ENCODE data around the gene PIP4K2A.

The PIP4K2A gene

GRCh38 chr10:22681301-22681700, 33.1 kb downstream of the PIP4K2A start:
- WGBS, 2 experiments (ENCODE audit: insufficient coverage in 2 of 2) = no CpG with 5 or more reads among the region's 1 CpG
- Histone ChIP-seq H3K27ac (ENCODE audit: low read depth, low read length, severe bottlenecking) (no peak overlapping the region), H3K4me3 (ENCODE audit: extremely low read depth, insufficient read depth, low read length, poor library complexity, severe bottlenecking) (no peak overlapping the region), H3K36me3 (ENCODE audit: control insufficient read depth, insufficient read depth, low read length) (no peaks in the 10 kb centered on the region), H3K9me3 (ENCODE audit: control insufficient read depth, low read length) (no peaks in the 10 kb centered on the region), H3K4me1 (ENCODE audit: control insufficient read depth, insufficient read depth, low read length, poor library complexity, severe bottlenecking) (peaks cover 30% of the 10 kb centered on the region)

DNA sequence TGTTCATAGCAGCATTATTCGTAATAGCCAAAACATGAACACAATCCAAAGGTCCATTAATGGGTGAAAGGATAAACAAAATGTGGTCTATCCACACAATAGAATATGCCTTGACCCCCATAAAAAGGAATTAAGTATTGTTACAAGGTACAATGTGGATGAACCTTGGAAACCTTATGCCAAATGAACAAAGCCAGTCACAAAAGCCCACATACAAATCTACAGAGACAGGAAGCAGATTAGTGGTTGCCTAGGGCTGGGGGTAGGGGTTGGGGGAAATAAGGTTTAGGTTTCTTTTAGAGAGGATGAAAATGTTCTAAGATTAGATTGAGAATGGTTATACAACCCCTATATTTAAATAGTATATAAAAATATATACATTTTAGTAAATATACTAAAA, 34.8 kb downstream of the PIP4K2A start:
- Histone ChIP-seq H3K9me3 (ENCODE audit: control insufficient read depth, low read length) (no peaks in the 10 kb centered on the region), H3K4me1 (ENCODE audit: control insufficient read depth, insufficient read depth, low read length, poor library complexity, severe bottlenecking) (peaks cover 25% of the 10 kb centered on the region), H3K4me3 (ENCODE audit: extremely low read depth, insufficient read depth, low read length, poor library complexity, severe bottlenecking) (no peak overlapping the region), H3K27ac (ENCODE audit: low read depth, low read length, severe bottlenecking) (no peak overlapping the region), H3K36me3 (ENCODE audit: control insufficient read depth, insufficient read depth, low read length) (no peaks in the 10 kb centered on the region)
- WGBS, 2 experiments (ENCODE audit: insufficient coverage in 2 of 2) = no CpG with 5 or more reads among the region's 1 CpG

- WGBS, 2 experiments (ENCODE audit: insufficient coverage in 2 of 2) = 90 to 100% methylated on average over 4 of the region's 5 CpGs
- no peak overlapping the region for H3K27ac ChIP-seq (ENCODE audit: low read depth, low read length, severe bottlenecking)
These were observed 37.0 kb downstream of the PIP4K2A start for GRCh38 chr10:22677333-22677732.

DNA sequence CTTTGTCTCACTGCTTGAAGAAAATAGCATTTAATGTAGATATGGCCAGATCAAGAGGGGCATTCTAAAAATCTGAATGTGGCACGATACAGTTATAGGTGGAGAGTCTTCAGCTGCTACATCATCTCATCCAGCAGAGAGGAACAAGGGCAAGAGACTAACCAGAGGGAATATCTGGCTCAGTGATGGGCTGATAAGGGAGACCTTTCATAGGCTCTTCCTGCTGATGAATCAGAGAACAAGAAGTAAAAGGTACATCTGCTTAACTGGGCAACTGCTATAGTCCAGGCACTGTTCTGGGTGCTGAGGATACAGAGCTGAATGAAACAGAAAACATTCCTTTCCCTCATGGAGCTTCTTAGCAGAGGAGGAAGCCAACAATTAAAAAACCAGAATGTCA, 37.9 kb downstream of the PIP4K2A start:
- Histone ChIP-seq H3K36me3 (ENCODE audit: control insufficient read depth, insufficient read depth, low read length) (no peaks in the 10 kb centered on the region), H3K27ac (ENCODE audit: low read depth, low read length, severe bottlenecking) (no peak overlapping the region), H3K4me3 (ENCODE audit: extremely low read depth, insufficient read depth, low read length, poor library complexity, severe bottlenecking) (no peak overlapping the region), H3K9me3 (ENCODE audit: control insufficient read depth, low read length) (no peaks in the 10 kb centered on the region), H3K4me1 (ENCODE audit: control insufficient read depth, insufficient read depth, low read length, poor library complexity, severe bottlenecking) (peaks cover 33% of the 10 kb centered on the region)
- WGBS, 2 experiments (ENCODE audit: insufficient coverage in 2 of 2) = 88 to 100% methylated on average over 1 of the region's 1 CpG

More at GRCh38 chr10:22677333-22677732, 37.0 kb downstream of the PIP4K2A start:
- Histone ChIP-seq H3K4me1 (ENCODE audit: control insufficient read depth, insufficient read depth, low read length, poor library complexity, severe bottlenecking) (peaks cover 36% of the 10 kb centered on the region), H3K9me3 (ENCODE audit: control insufficient read depth, low read length) (no peaks in the 10 kb centered on the region), H3K4me3 (ENCODE audit: extremely low read depth, insufficient read depth, low read length, poor library complexity, severe bottlenecking) (no peak overlapping the region), H3K36me3 (ENCODE audit: control insufficient read depth, insufficient read depth, low read length) (no peaks in the 10 kb centered on the region)

DNA sequence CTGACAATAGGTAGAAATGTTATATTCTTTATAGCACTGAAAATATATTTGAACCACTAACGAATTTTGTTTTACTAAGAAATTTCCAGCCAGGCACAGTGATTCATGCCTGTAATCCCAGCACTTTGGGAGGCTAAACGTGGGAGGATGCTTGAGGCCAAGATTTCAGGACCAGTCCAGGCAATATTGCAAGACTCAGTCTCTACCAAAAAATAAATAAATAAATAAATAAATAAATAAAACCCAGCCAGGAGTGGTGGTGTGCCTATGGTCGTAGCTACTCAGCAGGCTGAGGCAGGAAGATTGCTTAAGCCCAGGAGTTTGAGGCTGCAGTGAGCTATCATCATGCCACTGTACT, 39.8 kb downstream of the PIP4K2A start:
- no peaks in the 10 kb centered on the region for H3K9me3 ChIP-seq (ENCODE audit: control insufficient read depth, low read length)
- 100% methylated on average over 1 of the region's 3 CpGs; no CpG with 5 or more reads in 1 of the 2 experiments for WGBS, 2 experiments (ENCODE audit: insufficient coverage in 2 of 2)
- no peak overlapping the region for H3K4me3 ChIP-seq (ENCODE audit: extremely low read depth, insufficient read depth, low read length, poor library complexity, severe bottlenecking)
- peak overlapping the region; percentile 11 for H3K27ac ChIP-seq (ENCODE audit: low read depth, low read length, severe bottlenecking)
- peaks cover 27% of the 10 kb centered on the region for H3K4me1 ChIP-seq (ENCODE audit: control insufficient read depth, insufficient read depth, low read length, poor library complexity, severe bottlenecking)
- H3K36me3 ChIP-seq (ENCODE audit: control insufficient read depth, insufficient read depth, low read length) = no peaks in the 10 kb centered on the region

GRCh38 chr10:22673785-22674572, 40.4 kb downstream of the PIP4K2A start:
- H3K36me3 ChIP-seq (ENCODE audit: control insufficient read depth, insufficient read depth, low read length) = no peaks in the 10 kb centered on the region
- no peaks in the 10 kb centered on the region for H3K9me3 ChIP-seq (ENCODE audit: control insufficient read depth, low read length)
- H3K4me3 ChIP-seq (ENCODE audit: extremely low read depth, insufficient read depth, low read length, poor library complexity, severe bottlenecking) = no peak overlapping the region
- peaks cover 27% of the 10 kb centered on the region for H3K4me1 ChIP-seq (ENCODE audit: control insufficient read depth, insufficient read depth, low read length, poor library complexity, severe bottlenecking)
- 100% methylated on average over 1 of the region's 2 CpGs for WGBS, 2 experiments (ENCODE audit: insufficient coverage in 2 of 2)
- H3K27ac ChIP-seq (ENCODE audit: low read depth, low read length, severe bottlenecking) = peak overlapping the region; percentile 11

DNA sequence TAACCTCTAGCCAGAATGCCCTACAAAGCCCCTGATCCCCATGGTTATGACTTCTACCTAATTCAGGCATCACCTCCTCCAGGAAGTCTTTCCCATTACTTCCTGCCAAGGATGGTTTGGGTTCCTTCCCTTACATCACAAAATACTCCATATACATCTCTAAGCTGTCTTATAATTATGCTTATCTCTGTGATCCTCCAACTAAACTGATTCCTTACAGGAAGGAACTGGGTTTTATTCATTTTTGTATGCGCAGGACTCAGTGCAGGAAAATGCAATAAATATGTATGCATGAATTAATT, 41.3 kb downstream of the PIP4K2A start:
- H3K4me3 ChIP-seq (ENCODE audit: extremely low read depth, insufficient read depth, low read length, poor library complexity, severe bottlenecking) = no peak overlapping the region
- no peaks in the 10 kb centered on the region for H3K36me3 ChIP-seq (ENCODE audit: control insufficient read depth, insufficient read depth, low read length)
- 100% methylated on average over 1 of the region's 1 CpG; no CpG with 5 or more reads in 1 of the 2 experiments for WGBS, 2 experiments (ENCODE audit: insufficient coverage in 2 of 2)
- peaks cover 27% of the 10 kb centered on the region for H3K4me1 ChIP-seq (ENCODE audit: control insufficient read depth, insufficient read depth, low read length, poor library complexity, severe bottlenecking)
- H3K9me3 ChIP-seq (ENCODE audit: control insufficient read depth, low read length) = no peaks in the 10 kb centered on the region
- H3K27ac ChIP-seq (ENCODE audit: low read depth, low read length, severe bottlenecking) = no peak overlapping the region

DNA sequence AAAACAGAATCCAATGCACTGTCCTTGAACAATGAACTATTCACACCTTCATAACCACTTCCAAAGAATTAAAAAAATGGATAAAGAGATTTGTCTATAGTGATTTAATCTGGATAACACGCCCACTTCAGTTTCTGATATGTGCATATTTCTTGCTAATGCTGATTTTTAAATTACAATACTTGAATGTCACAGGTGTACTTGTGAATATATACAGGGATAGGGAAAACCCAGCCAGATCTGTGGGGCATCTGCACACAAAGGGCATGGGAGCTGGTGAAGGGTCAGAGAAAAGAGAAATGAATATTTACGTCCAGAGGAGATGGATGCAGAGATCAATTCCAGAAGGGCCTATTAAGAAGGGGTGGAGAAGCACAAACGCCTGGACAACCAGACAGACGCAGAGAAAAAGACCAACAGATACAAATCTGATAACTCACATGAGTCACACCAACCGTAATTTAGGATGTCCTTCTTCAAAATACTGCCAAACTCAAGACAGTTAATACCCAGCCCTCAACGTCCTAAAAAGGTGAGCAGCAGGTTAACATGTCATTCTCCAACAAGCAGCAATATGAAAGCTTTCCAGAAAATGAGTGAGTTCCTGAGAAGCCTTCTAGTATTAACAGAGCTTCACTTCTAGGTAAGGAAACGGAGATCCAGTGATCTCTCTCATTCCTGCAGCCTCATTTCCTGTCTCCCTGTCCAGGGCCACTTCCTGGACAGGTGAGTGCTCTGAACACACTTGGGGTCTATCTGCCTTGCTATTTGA, 41.9 kb downstream of the PIP4K2A start:
- Histone ChIP-seq H3K9me3 (ENCODE audit: control insufficient read depth, low read length) (no peaks in the 10 kb centered on the region), H3K27ac (ENCODE audit: low read depth, low read length, severe bottlenecking) (no peak overlapping the region)
- WGBS, 2 experiments (ENCODE audit: insufficient coverage in 2 of 2) = 84 to 91% methylated on average over 5 of the region's 7 CpGs

GRCh38 chr10:22670788-22671187, 43.6 kb downstream of the PIP4K2A start:
- Histone ChIP-seq H3K27ac (ENCODE audit: low read depth, low read length, severe bottlenecking) (no peak overlapping the region), H3K4me1 (ENCODE audit: control insufficient read depth, insufficient read depth, low read length, poor library complexity, severe bottlenecking) (peaks cover 33% of the 10 kb centered on the region), H3K36me3 (ENCODE audit: control insufficient read depth, insufficient read depth, low read length) (no peaks in the 10 kb centered on the region), H3K4me3 (ENCODE audit: extremely low read depth, insufficient read depth, low read length, poor library complexity, severe bottlenecking) (no peak overlapping the region), H3K9me3 (ENCODE audit: control insufficient read depth, low read length) (no peaks in the 10 kb centered on the region)
- 92% methylated on average over 3 of the region's 5 CpGs; no CpG with 5 or more reads in 1 of the 2 experiments for WGBS, 2 experiments (ENCODE audit: insufficient coverage in 2 of 2)

More for the DNA sequence above, 41.9 kb downstream of the PIP4K2A start:
- no peaks in the 10 kb centered on the region for H3K36me3 ChIP-seq (ENCODE audit: control insufficient read depth, insufficient read depth, low read length)
- H3K4me3 ChIP-seq (ENCODE audit: extremely low read depth, insufficient read depth, low read length, poor library complexity, severe bottlenecking) = no peak overlapping the region
- H3K4me1 ChIP-seq (ENCODE audit: control insufficient read depth, insufficient read depth, low read length, poor library complexity, severe bottlenecking) = peaks cover 27% of the 10 kb centered on the region

- H3K4me3 ChIP-seq (ENCODE audit: extremely low read depth, insufficient read depth, low read length, poor library complexity, severe bottlenecking) = no peak overlapping the region
- 93 to 95% methylated on average over 11 to 13 of the region's 13 CpGs for WGBS, 2 experiments (ENCODE audit: insufficient coverage in 2 of 2)
- H3K9me3 ChIP-seq (ENCODE audit: control insufficient read depth, low read length) = no peaks in the 10 kb centered on the region
- H3K36me3 ChIP-seq (ENCODE audit: control insufficient read depth, insufficient read depth, low read length) = no peaks in the 10 kb centered on the region
- no peak overlapping the region for H3K27ac ChIP-seq (ENCODE audit: low read depth, low read length, severe bottlenecking)
- H3K4me1 ChIP-seq (ENCODE audit: control insufficient read depth, insufficient read depth, low read length, poor library complexity, severe bottlenecking) = peaks cover 30% of the 10 kb centered on the region
These were observed 45.1 kb downstream of the PIP4K2A start for GRCh38 chr10:22669163-22669711.

DNA sequence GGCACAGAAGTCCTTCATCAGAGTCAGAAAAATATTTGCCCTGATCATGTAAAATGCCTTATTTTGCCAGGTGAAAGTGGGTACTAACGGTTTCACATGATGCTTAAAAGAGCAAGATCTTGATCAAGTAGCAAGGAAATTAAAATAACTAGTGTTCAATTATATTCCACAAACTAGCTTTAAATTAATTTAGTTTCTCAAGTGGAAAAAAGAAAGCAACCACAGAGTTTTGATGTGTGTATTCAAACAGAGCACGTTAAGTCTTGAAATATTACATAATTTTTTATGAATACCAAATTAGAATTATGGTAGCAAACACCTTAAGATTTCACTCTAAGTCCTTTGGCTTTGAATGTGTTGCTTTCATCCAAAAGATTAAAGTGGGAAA, 47.3 kb downstream of the PIP4K2A start:
- Histone ChIP-seq H3K27ac (ENCODE audit: low read depth, low read length, severe bottlenecking) (no peak overlapping the region), H3K9me3 (ENCODE audit: control insufficient read depth, low read length) (no peaks in the 10 kb centered on the region), H3K36me3 (ENCODE audit: control insufficient read depth, insufficient read depth, low read length) (no peaks in the 10 kb centered on the region), H3K4me3 (ENCODE audit: extremely low read depth, insufficient read depth, low read length, poor library complexity, severe bottlenecking) (no peak overlapping the region), H3K4me1 (ENCODE audit: control insufficient read depth, insufficient read depth, low read length, poor library complexity, severe bottlenecking) (peaks cover 10% of the 10 kb centered on the region)
- WGBS, 2 experiments (ENCODE audit: insufficient coverage in 2 of 2) = no CpG with 5 or more reads among the region's 2 CpGs

Data from mesodermal cell (in vitro differentiated cells).